K562 (cell line): ENCODE data around the gene SAMD8. TPM values are rescaled to one million over a fixed set of nuclear protein-coding genes. Genes with fewer than 3 reads are reported as not detected.

Experiments used
- DNMT1 ChIP-seq: fragments of 450-650 bp; IDR thresholded peaks from 2 replicates; pipeline ENCODE4 v1.6.1; 2016; ENCODE audit warnings: antibody characterized with exemption, mild to moderate bottlenecking
- EP400 ChIP-seq: fragments of 450-650 bp; IDR thresholded peaks from 2 replicates; pipeline ENCODE4 v1.6.1; 2017; ENCODE audit warnings: antibody characterized with exemption, mild to moderate bottlenecking, moderate library complexity
- MEF2D ChIP-seq: conservative IDR thresholded peaks from 2 replicates; pipeline ENCODE4 v1.6.1; 2016; ENCODE audit warnings: low read depth, missing genetic modification characterization, missing compliant biosample characterization
- MIER1 ChIP-seq: fragments of 450-650 bp; IDR thresholded peaks from 2 replicates; pipeline ENCODE4 v1.6.1; 2016; ENCODE audit warnings: antibody characterized with exemption, mild to moderate bottlenecking, low read depth
- NR2C1 ChIP-seq, 2 experiments: fragments of 450-650 bp; IDR thresholded peaks; 2 replicates each; pipeline ENCODE4 v1.6.1; 2017; ENCODE audit warnings: mild to moderate bottlenecking in 2 of 2, antibody characterized with exemption in 1 of 2, inconsistent platforms in 1 of 2, missing compliant biosample characterization in 1 of 2, missing genetic modification characterization in 1 of 2
- OTX1 ChIP-seq: fragments of 450-650 bp; formaldehyde crosslinking; IDR thresholded peaks from 2 replicates; pipeline ENCODE4 v1.4.0; 2022; ENCODE audit warnings: mild to moderate bottlenecking
- RBBP5 ChIP-seq: fragments of 200-600 bp; sonication (generic); IDR thresholded peaks from 2 replicates; pipeline ENCODE4 v1.6.1; 2012; ENCODE audit warnings: borderline replicate concordance, mild to moderate bottlenecking, low read length, control low read depth, inconsistent platforms; ENCODE audit not compliant: insufficient read depth, poor library complexity, severe bottlenecking
- REST ChIP-seq, 2 experiments: fragments of 450-650 bp; formaldehyde crosslinking in 1 of 2; IDR thresholded peaks; 2 replicates each; pipeline versions ENCODE4 v1.4.0 to v1.6.1; 2014 to 2020; ENCODE audit warnings: mild to moderate bottlenecking in 2 of 2, borderline replicate concordance in 1 of 2, low read depth in 1 of 2
- XRCC5 ChIP-seq: fragments of 200-400 bp; formaldehyde crosslinking; IDR thresholded peaks from 2 replicates; pipeline ENCODE4 v1.6.1; 2017; ENCODE audit warnings: low read depth, mild to moderate bottlenecking, low read length
- ZBTB2 ChIP-seq: fragments of 450-650 bp; IDR thresholded peaks from 2 replicates; pipeline ENCODE4 v1.6.1; 2016; ENCODE audit warnings: antibody characterized with exemption
- ZBTB49 ChIP-seq: sonication (generic); formaldehyde crosslinking; IDR thresholded peaks from 2 replicates; pipeline ENCODE4 v1.8.0; 2022; ENCODE audit warnings: missing genetic modification reagents, mild to moderate bottlenecking, borderline replicate concordance
- ZBTB7A ChIP-seq: IDR thresholded peaks from 2 replicates; pipeline ENCODE4 v1.6.1; 2011; ENCODE audit warnings: low read depth, mild to moderate bottlenecking, low read length, moderate library complexity, borderline replicate concordance; ENCODE audit not compliant: control insufficient read depth
- ZNF24 ChIP-seq: fragments of 450-650 bp; IDR thresholded peaks from 2 replicates; pipeline ENCODE4 v1.6.1; 2016
- polyA plus RNA-seq, 8 experiments: library from polyadenylated mRNA; depleted of rRNA in 4 of 8; stranded (reverse) in 5 of 8; unstranded in 3 of 8; fragments of >200 nt; fragmentation: Nextera tagmentation in 2 of 8; fragmentation: Illumina TruSeq in 1 of 8; extraction: Ambion mirVana in 2 of 8; extraction: Trizol in 1 of 8; gene quantifications; 2 replicates each; pipeline versions ENCODE4 v1.2.1 to v1.2.3, GENCODE V29; 2011 to 2014; ENCODE audit warnings: inconsistent platforms in 1 of 8, missing spikeins in 1 of 8
- total RNA-seq, 7 experiments: library from RNA; depleted of rRNA in 6 of 7; stranded (reverse); fragments of >200 nt in 6 of 7; fragmentation: Illumina TruSeq in 2 of 7; extraction: Trizol in 2 of 7; gene quantifications; 2 replicates each; pipeline versions ENCODE4 v1.2.1 to v1.2.3, GENCODE V29; 2011 to 2021; ENCODE audit warnings: low replicate concordance in 1 of 7

The SAMD8 gene
- total and polyA plus RNA-seq, 9 of the 15 experiments (the other 6 are each of a cell fraction or from before 2014, with no cell fraction given): 2.7 to 16.1 (median 6.2) TPM

GRCh38 chr10:75111907-75112679 lies 637 bp downstream of the SAMD8 start (continued):
- 0 out of 2 replicates have a peak, but pooled peaks have one; percentile 91 for TF ChIP-seq DNMT1
- 0 out of 2 replicates have a peak, but pooled peaks have one; percentile 32 for TF ChIP-seq MEF2D
- TF ChIP-seq ZNF24: 0 out of 2 replicates have a peak, but pooled peaks have one; percentile 28
- peak; percentile 76; the same call in 1 of the 2 replicates for TF ChIP-seq XRCC5
- TF ChIP-seq ZBTB2: peak; percentile 19
- peak; percentile 7; the same call in 1 of the 2 replicates for TF ChIP-seq ZBTB7A
- peak; percentile 3; the same call in 1 of the 2 replicates for TF ChIP-seq REST (IDR thresholded peaks at IDR 0.05; ENCODE audit: borderline replicate concordance)
- no peak for TF ChIP-seq REST (CRISPR knock-in tag; IDR thresholded peaks at IDR 0.05; ENCODE audit: low read depth)
- TF ChIP-seq ZBTB49 (CRISPR knock-in tag): no peak
- TF ChIP-seq OTX1 (CRISPR knock-in tag): 0 out of 2 replicates have a peak, but pooled peaks have one; percentile 39
- TF ChIP-seq RBBP5: peak; percentile 60
- TF ChIP-seq NR2C1 (IDR thresholded peaks at IDR 0.05): 0 out of 2 replicates have a peak, but pooled peaks have one; percentile 11
- TF ChIP-seq NR2C1 (tag; IDR thresholded peaks at IDR 0.05): no peak
- TF ChIP-seq EP400: peak; percentile 31; the same call in 1 of the 2 replicates
- peak; percentile 53; the same call in 1 of the 2 replicates for TF ChIP-seq MIER1
